RWPE1 (cell line): ENCODE results near the gene WDR81.
"Not testable (repeated sequence)": the region's sequence is repeated elsewhere in the genome, so short reads cannot be mapped to it uniquely, and the experiment has no call there.

Experiments
- CTCF ChIA-PET: fragments of 350-600 bp; sonication (Branson Sonifier 250); formaldehyde crosslinking; extraction: SDS; loops from one replicate; lab custom pipeline; 2021; lab: Yijun Ruan, JAX
- POLR2A ChIA-PET: fragments of 400-600 bp; formaldehyde crosslinking; extraction: SDS; loops from one replicate; lab custom pipeline; 2020; ENCODE audit warnings: antibody characterized with exemption; ENCODE audit not compliant: low non-redundant PET; lab: Yijun Ruan, JAX
- DNase-seq: peaks from one replicate; pipeline ENCODE4 v3.0.0; 2012; ENCODE audit warnings: low spot score
- H3K27ac ChIP-seq: fragments of 450-650 bp; 2 replicates; pipeline ENCODE4 v1.5.1; 2017
- TF ChIP-seq, protein P1 (sequence below): fragments of 450-650 bp; conservative IDR thresholded peaks from 2 replicates; pipeline ENCODE4 v1.5.1; 2017; ENCODE audit warnings: low read depth, mild to moderate bottlenecking

WDR81 gene

DNA sequence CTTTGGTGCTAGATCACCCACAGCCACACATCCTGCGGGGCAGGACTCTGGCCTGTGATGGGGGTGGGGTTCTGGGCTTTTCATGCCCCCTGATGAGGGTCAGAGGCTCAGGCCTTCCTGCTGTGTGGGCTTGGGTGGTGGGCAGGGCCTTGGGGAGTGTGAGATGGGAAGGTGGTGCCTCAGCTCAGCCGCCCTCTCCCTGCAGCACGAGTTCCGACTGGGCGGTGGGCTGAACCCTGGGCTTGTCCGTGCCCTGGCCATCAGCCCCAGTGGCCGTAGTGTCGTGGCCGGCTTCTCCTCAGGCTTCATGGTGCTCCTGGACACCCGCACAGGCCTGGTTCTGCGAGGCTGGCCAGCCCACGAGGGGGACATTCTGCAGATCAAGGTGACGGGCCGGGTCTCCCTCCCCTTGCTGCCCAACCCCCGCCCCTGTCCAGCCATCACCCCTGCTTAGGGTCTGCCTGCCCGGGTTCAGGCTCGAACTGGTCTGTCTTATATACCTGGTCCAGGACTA lies 11.4 kb downstream of the WDR81 start:
- H3K27ac ChIP-seq: peak overlapping the region; percentile 99
- CTCF ChIA-PET: no interaction called here
- TF ChIP-seq, protein P1, sequence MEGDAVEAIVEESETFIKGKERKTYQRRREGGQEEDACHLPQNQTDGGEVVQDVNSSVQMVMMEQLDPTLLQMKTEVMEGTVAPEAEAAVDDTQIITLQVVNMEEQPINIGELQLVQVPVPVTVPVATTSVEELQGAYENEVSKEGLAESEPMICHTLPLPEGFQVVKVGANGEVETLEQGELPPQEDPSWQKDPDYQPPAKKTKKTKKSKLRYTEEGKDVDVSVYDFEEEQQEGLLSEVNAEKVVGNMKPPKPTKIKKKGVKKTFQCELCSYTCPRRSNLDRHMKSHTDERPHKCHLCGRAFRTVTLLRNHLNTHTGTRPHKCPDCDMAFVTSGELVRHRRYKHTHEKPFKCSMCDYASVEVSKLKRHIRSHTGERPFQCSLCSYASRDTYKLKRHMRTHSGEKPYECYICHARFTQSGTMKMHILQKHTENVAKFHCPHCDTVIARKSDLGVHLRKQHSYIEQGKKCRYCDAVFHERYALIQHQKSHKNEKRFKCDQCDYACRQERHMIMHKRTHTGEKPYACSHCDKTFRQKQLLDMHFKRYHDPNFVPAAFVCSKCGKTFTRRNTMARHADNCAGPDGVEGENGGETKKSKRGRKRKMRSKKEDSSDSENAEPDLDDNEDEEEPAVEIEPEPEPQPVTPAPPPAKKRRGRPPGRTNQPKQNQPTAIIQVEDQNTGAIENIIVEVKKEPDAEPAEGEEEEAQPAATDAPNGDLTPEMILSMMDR: no peak
- no peak for DNase-seq
- POLR2A ChIA-PET: interaction anchor here (0.6 kb wide), 1 partner anchor 821 kb away, joined by 10 read pairs; no protein-coding TSS in a partner anchor

- peak; percentile 40 for DNase-seq
- ChIA-PET CTCF (no interaction called here), POLR2A (interaction anchor here (0.6 kb wide), 1 partner anchor 820 kb away, joined by 10 read pairs; no protein-coding TSS in a partner anchor)
- TF ChIP-seq, protein P1: no peak
- H3K27ac ChIP-seq: peak overlapping the region; percentile 99
Measured at GRCh38 chr17:1736348-1737281, 12.1 kb downstream of the WDR81 start.

- DNase-seq: no peak
- peak overlapping the region; percentile 99 for H3K27ac ChIP-seq
- POLR2A ChIA-PET: no interaction called here
- CTCF ChIA-PET: no interaction called here
- TF ChIP-seq, protein P1: no peak
Measured at GRCh38 chr17:1737531-1738291, 13.2 kb downstream of the WDR81 start.

- POLR2A ChIA-PET, CTCF ChIA-PET, DNase-seq: not testable (repeated sequence)
- H3K27ac ChIP-seq: peak overlapping the region; percentile 56
Measured at GRCh38 chr17:1741899-1742298, 17.4 kb downstream of the WDR81 start.

- CTCF ChIA-PET: no interaction called here
- POLR2A ChIA-PET: no interaction called here
- DNase-seq: no peak
- peak within 1 kb of the TSS; percentile 56 for H3K27ac ChIP-seq
- TF ChIP-seq, protein P1: no peak
Measured at GRCh38 chr17:1742371-1743087, 18.0 kb downstream of the WDR81 start, which contains the start of gene SERPINF2. SERPINF2 (plus strand) TSS chr17:1742871; CDS start chr17:1744996, 2,125 bp downstream.

DNA sequence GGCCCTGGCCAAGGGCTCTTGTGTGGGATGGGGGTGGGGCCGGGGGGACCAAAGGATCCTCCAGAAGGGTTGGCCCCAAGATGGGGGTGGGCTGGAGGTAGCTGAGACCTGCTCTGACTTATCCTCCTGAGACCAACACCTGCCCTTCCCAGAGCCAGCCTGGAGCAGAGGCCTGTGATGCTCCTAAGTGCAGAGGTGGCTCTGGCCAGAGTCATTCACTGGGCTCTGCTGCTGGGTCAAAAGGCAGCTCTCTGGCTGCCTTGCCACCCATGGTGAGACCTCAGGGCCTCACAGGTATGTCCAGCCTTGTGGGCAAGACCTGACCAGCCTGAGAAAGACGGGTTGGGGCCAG lies 18.6 kb downstream of the WDR81 start:
- ChIA-PET CTCF (no interaction called here), POLR2A (no interaction called here)
- peak overlapping the region; percentile 56 for H3K27ac ChIP-seq
- DNase-seq: no peak
- TF ChIP-seq, protein P1: no peak
